HG03460 (cell line): ENCODE data around the gene ERI3.

Experiments
- ATAC-seq: cut with Tn5 transposase; IDR thresholded peaks from one replicate; pipeline ENCODE4 v1.9.1; 2021; ENCODE audit not compliant: unreplicated experiment

ERI3 gene

DNA sequence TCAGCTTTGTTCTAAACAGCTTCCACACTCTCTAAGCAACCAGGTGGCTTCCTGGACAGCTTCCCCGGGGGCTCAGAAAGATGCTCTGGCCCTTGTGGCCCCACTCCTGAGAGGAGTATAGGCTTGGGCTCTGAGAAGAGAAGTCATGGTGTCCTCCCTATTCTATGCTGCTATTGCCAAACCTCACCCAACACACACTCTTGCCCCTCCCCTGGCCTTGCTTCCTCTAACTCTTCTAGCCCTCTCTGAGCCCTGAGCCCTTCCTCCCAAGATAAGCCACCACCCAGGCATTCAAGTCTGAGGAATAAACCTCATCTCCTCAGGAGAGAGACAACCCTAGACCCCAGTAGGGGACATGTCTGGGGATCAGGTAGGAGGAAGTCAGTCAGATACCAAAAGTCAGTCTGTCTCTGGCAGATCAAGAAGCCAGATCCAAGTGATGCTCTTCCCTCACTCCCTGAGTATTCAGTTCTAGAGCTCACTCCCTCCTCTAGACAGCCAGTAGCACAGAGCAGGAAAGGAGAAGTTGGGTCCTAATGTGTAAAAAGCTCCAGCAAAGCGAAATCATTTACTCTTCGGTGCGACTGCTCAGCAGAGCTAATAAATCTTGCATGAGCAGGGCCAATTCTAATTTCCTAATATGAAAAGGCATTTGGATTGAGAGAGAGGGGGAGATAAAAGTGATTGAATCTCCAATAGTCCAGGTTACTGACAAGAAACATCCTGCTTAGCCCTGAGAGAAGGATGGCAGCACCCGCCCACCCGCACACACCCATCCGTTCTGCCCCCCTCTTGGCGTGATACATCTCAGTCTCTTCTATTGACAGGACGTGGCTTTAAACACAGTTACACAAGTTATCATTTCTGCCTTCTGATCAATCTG is 91.2 kb downstream of the ERI3 start:
- ATAC-seq: no peak

DNA sequence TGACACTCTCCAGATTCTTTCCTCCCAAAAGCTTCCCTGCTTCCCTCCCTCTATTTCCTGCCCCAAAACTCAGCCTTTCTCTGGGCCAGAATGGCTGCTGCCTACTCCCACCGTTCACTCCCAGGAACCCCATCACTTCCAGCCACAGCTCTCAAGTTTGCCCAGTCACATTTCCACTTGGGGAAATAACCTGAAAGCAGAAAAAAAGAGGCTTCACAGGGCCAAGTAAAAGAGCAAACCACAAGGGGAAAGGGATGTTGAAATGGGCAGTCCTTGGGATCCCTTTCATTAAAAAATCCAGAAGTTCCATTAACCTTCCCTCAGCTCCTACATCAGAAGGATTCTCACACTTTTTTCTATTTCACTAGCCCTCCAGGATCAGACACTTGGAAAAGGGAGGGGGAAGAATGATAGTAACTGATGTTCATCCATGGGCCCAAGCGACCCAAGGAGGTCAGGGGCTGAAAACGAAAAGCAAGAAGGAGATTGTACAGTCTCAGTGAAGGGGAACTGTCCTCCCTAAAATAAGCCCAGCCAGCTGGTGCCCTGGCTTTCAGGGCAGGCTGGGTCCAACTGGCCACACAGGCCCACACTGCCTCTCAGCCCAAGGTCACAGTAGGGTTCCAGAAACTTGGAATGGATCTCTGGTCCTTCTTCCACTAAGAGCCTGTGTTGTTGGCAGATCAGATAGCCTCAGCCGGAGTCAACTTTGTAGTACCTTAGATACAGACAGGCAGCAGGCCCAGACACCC is 92.1 kb downstream of the ERI3 start:
- no peak for ATAC-seq

DNA sequence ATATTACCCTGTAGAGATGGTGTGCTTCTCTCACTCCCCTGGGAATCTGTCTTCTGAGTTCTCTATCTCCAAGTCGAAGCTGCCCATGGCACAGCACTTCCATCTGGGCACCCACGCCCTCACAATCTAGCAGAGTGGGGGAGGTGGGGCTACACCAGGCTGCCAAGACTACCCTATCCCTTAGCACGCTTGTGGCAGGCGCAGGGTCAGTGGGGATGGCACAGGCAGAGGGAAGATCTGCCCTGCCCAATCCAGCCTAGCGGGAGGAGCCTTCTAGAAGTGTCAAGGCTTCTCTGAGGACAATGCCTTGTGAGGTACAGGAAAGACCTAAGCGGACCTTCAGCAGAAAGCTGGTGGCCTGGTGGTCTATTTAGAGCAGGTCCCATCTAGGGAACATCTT is 92.6 kb downstream of the ERI3 start:
- no peak for ATAC-seq

DNA sequence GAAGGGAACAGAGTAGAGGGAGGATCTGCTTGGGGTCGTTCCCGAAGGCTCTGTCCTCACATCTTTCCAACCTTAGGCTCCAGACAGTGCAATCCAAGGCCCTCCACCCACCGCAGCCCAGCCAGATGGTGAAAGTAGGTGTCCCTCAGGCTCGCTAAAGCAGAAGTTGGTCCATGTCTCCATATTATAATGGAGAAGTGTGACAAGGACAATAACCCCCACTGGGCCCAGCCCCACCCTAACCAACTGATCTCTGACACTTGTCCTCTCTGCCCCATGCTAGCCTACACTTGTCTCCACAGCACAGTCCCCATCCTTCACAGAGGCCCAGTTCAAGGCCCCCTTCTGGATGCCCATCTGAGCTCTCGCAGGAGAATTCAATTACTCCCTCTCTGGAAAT is 93.1 kb downstream of the ERI3 start:
- no peak for ATAC-seq

DNA sequence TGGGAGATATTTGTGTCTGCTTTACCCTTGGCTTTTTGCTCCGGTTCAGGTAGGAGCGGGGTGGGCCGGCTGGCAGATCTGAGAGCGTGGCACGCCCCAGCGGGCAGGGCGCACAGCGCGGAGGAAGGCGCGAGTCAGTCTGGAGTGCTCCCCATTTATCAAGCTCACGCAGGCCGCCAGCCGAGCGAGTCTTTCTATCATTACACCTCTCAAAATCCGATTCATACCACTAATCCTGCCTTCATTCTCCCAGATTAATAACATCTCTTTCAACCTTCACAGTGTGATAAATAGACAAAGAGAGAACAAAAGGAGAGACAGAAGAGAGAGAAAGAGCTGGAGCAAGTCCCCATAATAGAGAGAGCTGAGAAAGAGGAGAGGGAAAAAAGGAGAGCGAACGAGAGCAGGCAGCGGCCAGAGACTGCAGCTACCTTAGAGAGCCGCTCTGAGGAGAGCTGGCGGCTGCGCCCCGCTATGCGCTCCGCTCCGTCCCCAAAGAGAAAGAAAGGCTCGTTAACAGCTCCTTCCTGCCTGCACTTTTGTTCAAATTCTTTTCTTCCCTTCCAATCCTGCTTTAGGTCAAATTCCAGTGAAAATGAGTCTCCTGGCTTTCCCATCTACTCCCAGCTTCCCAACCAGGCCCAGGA is 93.8 kb downstream of the ERI3 start:
- ATAC-seq: no peak

DNA sequence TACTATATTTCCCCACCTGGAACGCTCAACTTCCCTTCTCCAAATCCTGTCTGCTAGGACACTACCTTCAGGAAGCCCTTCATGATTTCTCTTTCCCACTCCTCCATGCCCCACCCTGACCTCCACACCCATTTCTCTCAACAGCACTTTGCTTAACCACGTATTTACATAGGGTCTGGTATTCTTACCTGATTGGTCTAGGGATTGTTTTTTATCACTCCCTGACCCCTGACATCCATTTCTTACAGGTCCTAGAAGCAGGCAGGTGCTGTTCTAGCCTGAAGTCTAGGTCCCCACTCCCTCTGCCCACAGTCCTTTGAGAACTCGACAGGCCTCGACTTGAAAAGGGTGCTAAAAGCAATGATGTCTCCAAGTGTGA is 94.3 kb downstream of the ERI3 start:
- ATAC-seq: no peak

DNA sequence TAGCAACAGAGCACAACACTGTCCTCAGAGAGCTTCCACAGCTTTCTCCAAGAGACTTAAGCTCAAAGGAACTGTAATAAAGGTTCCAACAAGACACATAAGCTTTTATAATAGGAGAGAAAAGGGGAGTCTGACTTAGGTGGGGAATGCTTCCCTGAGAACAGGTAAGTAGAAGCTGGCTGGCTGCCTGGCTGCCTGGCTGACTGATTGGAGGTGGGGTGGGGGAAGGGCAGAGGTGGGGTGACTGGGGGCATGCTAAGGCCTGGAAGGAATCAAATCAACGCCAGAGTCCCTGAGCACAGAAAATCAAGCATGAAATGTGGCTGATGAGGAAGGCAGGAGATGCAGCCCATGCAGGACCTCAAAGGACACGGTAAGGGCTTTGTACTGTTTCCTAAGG is 96.0 kb downstream of the ERI3 start:
- ATAC-seq: no peak

DNA sequence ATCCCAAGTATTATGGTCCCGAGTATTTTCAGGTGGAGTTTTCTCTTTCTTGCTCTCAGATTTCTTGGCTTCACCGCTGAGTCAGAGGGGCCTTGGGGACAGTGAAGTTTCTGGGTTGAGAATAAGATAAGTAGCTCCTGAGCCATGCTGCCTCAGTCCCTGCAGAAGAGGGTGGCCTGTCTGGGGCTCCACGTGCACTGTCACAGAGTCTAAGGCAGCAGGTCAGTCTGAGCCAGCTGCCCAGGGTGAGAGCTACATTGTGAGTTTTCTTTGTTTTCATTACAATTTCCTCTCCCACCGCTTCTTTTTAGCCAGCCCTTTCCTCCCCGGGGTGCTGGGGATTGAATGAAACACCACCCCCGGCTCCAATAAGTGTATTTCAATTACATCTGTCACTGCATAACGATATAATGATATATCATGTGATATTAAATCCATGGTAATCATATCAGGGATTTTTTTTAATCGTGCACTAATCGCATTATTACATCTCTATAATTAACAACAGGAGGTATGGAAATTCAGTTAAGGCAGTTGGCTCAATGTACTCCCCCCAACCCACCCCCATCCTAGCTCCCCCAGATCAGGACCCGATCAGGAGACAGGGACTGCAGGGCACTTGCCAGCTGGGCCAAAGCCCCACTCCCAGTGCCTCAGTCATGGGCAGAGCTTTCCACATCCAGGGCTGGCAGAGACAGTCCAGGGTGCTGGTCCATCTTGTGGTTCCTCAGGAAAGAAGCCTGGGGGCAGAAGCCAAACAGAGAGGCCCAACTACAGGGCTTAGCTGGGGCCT is 98.1 kb downstream of the ERI3 start:
- no peak for ATAC-seq

DNA sequence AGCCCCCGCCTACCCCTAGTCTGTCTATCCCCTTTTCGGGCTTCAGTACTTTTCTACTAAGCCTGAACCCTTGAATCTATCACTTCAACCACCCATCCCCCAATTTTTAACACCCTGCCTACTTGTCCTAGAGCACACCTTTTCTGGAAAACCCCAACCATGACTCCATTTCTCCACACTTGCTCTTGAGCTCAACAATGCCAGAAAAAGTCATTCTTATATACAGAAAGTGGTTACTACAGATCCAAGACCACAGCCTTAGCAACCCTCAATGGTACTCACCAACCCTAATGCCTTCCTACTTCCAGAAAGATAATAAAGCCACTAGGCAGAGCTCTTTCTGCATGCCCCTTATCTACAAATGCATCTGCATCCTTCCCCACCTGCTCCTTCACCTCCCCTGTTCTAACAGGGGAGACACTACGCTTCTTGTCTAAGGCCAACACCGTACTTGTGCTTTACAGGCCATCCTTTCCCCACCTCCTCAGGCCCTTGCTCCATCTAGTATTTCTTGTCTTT is 100.6 kb downstream of the ERI3 start:
- no peak for ATAC-seq

DNA sequence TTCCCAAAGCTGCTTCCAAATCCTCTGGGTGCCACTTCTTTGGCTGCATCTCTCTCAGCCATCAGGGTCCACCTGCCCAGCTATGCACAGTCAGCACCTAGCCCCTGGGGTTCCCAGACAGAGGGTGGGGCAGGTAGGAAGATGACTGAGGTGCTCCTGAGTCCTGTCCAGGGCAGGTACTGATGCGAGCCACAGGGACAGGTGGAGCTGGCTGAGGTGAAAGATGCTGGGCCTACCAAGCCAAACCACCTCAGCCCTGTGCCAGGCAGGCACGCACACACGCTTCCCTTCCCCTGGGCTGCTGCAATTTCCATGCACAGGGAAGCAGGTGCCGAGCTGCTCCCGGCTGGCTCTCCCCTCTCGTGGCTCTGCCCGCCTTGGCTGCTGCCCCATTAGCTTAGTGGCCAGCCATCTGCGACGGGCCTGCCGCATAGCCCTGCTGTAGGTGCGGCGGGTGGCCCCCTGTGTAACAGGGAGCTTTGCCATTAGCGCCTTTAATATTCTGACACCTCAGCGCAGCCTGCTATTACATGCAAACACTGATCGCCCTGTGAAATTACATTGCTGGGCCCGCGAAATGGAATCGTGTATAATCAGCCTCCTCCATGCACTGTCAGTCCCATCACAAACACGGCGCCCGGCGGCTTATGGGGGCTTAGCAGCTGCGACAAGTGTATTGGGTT is 102.9 kb downstream of the ERI3 start:
- no peak for ATAC-seq

DNA sequence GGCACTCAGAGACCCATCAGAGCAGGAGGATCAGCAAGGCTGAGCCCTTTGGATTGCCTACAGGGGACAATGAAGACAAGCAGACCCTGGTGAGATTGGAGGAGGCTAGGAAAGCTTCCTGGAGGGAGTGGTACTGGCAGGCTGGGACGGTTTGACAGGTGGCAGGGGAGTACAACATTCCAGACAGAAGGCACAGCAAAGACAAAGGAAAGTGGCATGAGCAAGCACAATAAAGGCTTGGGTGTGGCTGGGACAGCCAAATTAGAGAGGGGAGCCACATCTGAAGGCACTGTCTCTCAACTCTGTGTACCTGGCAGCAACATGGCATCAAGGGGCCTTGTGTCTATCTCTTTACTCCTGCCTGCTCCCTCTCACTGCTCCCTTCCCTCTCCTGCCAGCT is 103.6 kb downstream of the ERI3 start:
- ATAC-seq: no peak

DNA sequence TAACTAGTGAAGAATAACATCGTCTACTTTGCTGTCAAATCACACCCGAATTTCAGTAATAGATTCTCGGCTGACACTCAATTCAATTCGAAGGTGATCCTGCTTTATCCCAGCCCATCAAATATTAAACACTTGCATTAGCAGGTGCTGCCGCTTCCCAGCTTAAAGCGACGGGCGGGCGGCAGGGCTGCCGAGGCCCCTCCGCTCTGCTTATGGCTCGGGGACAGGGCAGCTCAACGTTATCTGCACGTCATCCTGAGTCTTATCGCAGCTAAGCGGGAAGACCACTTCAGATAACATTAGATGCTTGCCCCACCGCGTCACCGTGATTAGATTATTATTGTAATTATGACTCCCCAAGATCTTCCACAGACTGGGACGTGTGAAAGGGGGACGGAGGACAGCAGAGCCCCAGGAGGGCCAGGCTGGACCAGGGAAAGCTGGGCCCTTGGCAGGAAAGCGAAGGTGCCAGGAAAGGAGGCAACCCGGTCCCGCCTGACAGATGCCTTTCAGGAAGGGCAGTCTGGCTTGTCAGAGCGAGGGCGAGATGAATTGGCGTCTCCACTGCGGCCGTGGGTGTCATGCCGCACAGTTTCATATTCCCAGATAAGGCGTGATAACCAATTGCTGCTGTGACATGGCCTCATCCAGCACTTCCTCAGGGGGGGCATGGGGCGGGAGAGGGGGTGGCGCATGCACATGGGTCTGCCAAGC is 104.8 kb downstream of the ERI3 start:
- no peak for ATAC-seq

DNA sequence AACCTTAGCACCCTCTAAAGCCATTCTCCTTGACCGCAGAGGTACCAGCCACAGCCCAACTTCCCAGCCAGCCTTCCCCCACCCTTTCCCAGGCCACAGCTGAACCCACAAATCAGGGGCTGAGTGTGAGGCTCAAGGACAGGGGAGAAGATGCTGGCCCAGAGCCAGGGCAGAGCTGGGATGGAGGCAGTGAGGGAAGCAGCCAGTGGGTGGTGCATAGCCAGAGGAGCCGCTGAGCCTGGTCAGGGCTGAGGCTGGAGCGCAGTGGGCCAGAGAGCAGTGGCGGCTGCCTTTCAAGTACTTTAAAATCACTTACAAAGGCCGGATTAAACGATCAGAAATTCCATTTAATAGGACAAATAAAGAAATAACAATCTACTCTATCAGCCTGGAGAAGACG is 105.5 kb downstream of the ERI3 start:
- ATAC-seq: no peak

DNA sequence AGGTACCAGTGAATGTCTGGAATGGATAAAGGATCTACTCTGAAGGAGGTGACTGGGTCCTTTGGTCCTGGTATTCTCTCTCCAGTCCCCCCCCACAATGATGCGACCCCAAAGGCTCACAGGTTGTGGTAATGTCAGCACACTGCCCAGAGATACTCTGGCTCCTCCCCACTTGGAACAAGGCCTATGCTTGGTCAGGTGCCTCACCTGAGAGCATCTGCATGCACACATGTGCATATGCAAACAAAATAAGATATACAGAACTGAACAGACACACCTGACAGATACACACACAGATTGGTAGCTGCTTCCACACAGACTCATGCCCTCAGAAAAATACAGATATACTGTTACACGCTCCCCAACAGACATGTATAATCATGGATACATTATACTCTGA is 108.3 kb downstream of the ERI3 start:
- ATAC-seq: no peak

DNA sequence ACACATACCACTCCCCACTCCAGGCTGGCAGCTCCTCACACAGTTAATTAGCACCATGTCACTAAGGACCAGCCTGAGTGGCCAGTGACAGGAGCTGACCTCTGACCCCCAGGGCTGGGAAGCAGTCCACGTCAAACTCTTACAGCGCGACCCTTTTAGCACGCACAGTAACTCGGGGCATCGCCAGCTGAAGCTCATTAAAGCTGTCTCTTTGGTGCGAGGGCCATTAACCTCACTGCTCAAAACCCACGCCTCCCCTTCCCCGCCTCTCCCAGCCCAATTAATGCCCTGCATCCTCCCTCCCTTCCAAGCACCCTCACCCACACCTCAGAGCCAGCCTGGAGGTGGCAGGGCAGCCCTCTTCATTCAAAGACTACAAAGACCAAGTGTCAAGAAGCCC is 110.1 kb downstream of the ERI3 start:
- no peak for ATAC-seq

DNA sequence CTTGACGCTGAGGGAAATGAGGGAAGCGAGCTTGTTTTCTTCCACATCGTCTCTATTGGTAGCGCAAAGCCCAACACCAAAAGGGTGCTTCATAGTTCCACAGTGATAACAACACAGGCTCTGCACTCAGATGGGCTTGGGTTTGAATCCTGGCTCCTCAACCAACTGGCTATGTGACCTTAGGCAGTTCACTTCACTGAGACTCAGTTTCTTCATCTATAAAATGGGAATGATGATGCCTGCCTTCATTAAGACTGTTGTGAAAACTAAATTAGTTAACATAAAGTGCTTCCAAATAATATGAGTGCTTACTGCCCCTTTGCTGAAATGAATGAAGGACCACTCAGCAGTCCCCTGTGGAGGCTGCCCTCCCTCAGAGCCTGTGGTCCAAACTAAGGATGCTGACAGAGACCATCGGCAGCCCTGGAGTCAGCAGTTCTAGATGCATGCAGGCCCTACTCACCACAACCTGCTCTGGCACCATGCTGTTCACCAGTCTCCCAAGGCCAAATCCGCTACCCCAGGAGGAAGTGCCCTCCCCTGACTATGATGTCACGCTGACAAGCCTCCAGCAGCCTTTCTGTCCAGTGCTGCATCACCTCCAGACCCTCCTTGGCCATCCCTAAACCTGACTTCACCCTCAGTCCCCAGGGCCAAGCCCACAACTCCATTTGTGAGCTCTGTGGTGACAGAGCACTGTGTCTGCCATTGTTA is 111.1 kb downstream of the ERI3 start:
- ATAC-seq: no peak

DNA sequence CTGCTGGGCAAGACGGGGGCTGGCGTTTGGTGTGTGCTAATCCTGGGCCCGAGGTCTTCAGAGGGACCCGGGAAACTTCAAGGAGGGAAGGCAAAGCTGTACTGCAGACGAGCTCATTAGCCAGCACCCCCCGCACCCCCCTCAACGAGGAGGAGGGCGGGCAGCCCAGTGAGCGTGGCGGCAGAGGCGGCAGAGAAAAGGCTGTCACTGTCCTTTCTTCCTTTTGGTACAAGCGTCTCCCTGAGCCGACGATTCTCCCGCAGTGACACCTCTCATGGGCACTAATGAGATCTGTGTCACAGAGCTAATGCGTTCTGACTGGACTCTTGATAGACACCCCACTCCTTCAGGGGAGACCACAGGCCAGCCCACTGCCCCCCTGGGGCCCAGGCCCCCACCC is 112.3 kb downstream of the ERI3 start:
- no peak for ATAC-seq

DNA sequence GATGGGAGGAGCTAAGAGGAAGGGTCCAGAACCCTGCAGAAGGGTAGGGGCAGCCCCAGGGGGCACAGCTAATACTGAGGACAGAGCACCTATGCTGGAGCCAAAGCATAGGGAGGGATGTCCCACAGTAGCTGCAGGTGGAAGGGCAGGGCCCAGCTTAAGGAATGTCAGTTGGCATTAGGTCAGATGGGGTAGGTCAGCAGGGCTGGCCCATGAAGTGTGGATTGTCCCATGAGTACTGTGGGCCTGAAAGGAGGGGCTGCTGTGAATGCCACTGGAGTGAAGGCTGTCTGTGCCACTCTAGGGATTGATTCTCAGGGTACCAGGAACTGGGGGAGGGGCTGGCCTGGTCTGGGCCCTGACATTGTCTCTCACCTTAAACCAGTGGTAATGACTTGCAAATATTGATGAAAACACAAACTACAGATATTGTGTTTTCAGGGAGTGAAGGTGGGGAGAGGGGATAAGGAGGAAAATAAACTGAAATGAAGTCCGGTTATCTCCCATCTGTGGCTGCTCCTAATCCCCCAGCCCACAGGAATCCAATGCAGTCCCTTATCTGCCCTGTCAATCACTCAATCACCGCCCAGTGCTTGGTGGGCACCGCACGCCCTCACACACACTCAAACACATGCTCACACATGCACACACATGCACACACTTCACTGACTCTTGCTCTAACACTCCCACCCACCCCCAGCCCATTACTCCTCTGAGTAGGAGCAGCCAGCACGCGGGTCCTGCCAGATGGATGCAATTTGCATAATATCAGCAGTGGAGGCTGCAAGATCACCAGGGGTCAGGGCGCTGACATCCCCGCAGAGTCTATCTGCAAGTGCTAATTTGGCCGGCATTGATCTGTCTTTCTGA is 114.0 kb downstream of the ERI3 start:
- ATAC-seq: no peak
